ENCODE data around the gene SFXN5.

DNA sequence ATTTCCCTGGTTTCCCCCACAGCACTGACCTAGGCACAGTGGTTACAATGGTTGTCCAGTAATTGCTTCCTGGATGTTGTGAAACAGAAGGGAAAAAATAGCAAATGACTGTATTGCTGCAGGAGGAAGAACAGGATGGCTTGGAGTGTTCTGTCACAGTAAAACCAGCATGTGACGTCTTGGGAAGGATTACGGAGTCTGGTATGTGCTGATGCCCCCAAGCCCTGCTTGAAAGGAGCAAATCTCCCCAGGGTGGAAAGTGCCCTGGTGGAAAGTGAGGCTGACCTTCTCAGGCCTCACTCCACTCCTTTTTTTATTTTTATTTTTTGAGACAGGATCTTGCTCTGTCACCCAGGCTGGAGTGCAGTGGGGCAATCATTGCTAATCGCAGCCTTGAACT is 33.4 kb upstream of the SFXN5 start:
- TF ChIP-seq POLR2A (IDR thresholded peaks at IDR 0.05): no peak
- TF ChIP-seq POLR2AphosphoS5 (IDR thresholded peaks at IDR 0.05): no peak
